ENCODE data around the gene FAM20B. TPM values are rescaled to one million over a fixed set of nuclear protein-coding genes. Genes with fewer than 3 reads are reported as not detected.

Gene FAM20B
- total and polyA plus RNA-seq, 2 of the 13 experiments (the other 11 are each of a cell fraction or from before 2014, with no cell fraction given) = 13.8 to 26.9 TPM

GRCh38 chr1:179081687-179082332 lies 56.1 kb downstream of the FAM20B start, which contains the start of gene TOR3A (continued):
- TF ChIP-seq ZNF503 (CRISPR knock-in tag; IDR thresholded peaks at IDR 0.05) (peak; percentile 37; the same call in 1 of the 2 replicates), MATR3 (CRISPR knock-in tag; IDR thresholded peaks at IDR 0.05) (no peak), ZNF777 (CRISPR knock-in tag; IDR thresholded peaks at IDR 0.05) (peak; percentile 83), TFDP1 (CRISPR knock-in tag; IDR thresholded peaks at IDR 0.05; ENCODE audit: borderline replicate concordance) (peak; percentile 80; the same call in 1 of the 2 replicates), ZBTB46 (CRISPR knock-in tag; IDR thresholded peaks at IDR 0.05; ENCODE audit: borderline replicate concordance) (peak; percentile 88; the same call in 1 of the 2 replicates), NFKBIZ (CRISPR knock-in tag; IDR thresholded peaks at IDR 0.05) (no peak; the same call in 1 of the 2 replicates), HOXD1 (CRISPR knock-in tag; IDR thresholded peaks at IDR 0.05) (no peak; the same call in 1 of the 2 replicates), ZNF232 (CRISPR knock-in tag; IDR thresholded peaks at IDR 0.05; ENCODE audit: borderline replicate concordance) (peak; percentile 46), KLF13 (CRISPR knock-in tag; IDR thresholded peaks at IDR 0.05) (no peak; the same call in 1 of the 2 replicates), ZNF781 (CRISPR knock-in tag; IDR thresholded peaks at IDR 0.05; ENCODE audit: borderline replicate concordance, not compliant biosample characterization) (no peak), TMF1 (CRISPR knock-in tag; IDR thresholded peaks at IDR 0.05; ENCODE audit: low read depth) (no peak; the same call in 1 of the 2 replicates), FOXA3 (CRISPR knock-in tag; IDR thresholded peaks at IDR 0.05) (no peak; the same call in 1 of the 2 replicates), MXI1 (IDR thresholded peaks at IDR 0.05; ENCODE audit: borderline replicate concordance, low read depth, low read length) (peak; percentile 82; the same call in 1 of the 3 replicates), MYC (CRISPR knock-in tag; IDR thresholded peaks at IDR 0.05; ENCODE audit: borderline replicate concordance) (peak; percentile 68; the same call in 1 of the 2 replicates), ZNF816 (CRISPR knock-in tag; IDR thresholded peaks at IDR 0.05; ENCODE audit: borderline replicate concordance) (0 out of 2 replicates have a peak, but pooled peaks have one; percentile 82), ZNF737 (CRISPR knock-in tag; IDR thresholded peaks at IDR 0.05; ENCODE audit: borderline replicate concordance) (peak; percentile 66; the same call in 1 of the 2 replicates), ZNF451 (CRISPR knock-in tag; IDR thresholded peaks at IDR 0.05) (peak; percentile 80), ERF (CRISPR knock-in tag; IDR thresholded peaks at IDR 0.05) (peak; percentile 46; the same call in 1 of the 2 replicates)
- TF ChIP-seq, protein P1, sequence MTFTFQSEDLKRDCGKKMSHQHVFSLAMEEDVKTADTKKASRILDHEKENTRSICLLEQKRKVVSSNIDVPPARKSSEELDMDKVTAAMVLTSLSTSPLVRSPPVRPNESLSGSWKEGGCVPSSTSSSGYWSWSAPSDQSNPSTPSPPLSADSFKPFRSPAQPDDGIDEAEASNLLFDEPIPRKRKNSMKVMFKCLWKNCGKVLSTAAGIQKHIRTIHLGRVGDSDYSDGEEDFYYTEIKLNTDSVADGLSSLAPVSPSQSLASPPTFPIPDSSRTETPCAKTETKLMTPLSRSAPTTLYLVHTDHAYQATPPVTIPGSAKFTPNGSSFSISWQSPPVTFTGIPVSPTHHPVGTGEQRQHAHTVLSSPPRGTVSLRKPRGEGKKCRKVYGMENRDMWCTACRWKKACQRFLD (CRISPR knock-in tag; IDR thresholded peaks at IDR 0.05; ENCODE audit: borderline replicate concordance) = peak; percentile 78; the same call in 1 of the 2 replicates
- TF ChIP-seq, protein P2, sequence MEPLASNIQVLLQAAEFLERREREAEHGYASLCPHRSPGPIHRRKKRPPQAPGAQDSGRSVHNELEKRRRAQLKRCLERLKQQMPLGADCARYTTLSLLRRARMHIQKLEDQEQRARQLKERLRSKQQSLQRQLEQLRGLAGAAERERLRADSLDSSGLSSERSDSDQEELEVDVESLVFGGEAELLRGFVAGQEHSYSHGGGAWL (CRISPR knock-in tag; IDR thresholded peaks at IDR 0.05) = peak; percentile 67; the same call in 1 of the 2 replicates
- TF ChIP-seq, protein P3, sequence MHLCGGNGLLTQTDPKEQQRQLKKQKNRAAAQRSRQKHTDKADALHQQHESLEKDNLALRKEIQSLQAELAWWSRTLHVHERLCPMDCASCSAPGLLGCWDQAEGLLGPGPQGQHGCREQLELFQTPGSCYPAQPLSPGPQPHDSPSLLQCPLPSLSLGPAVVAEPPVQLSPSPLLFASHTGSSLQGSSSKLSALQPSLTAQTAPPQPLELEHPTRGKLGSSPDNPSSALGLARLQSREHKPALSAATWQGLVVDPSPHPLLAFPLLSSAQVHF (CRISPR knock-in tag; IDR thresholded peaks at IDR 0.05) = no peak
